Hepatocyte (in vitro differentiated cells): ENCODE results near the gene PDE11A. TPM values are rescaled to one million over a fixed set of nuclear protein-coding genes. Genes with fewer than 3 reads are reported as not detected.

Experiments
- DNase-seq: peaks from one replicate; pipeline ENCODE4 v3.0.0-alpha.2; 2016; ENCODE audit warnings: low spot score
- H2AFZ ChIP-seq: fragments of 200-600 bp; sonication (generic); 2 replicates; pipeline ENCODE4 v1.6.0; 2016; ENCODE audit warnings: antibody characterized with exemption, mild to moderate bottlenecking
- H3K27ac ChIP-seq: fragments of 200-600 bp; sonication (generic); 2 replicates; pipeline ENCODE4 v1.5.1; 2016; ENCODE audit warnings: mild to moderate bottlenecking
- H3K27me3 ChIP-seq: fragments of 200-600 bp; sonication (generic); 2 replicates; pipeline ENCODE4 v1.6.1; 2016
- H3K36me3 ChIP-seq: fragments of 200-600 bp; sonication (generic); replicated peaks from 2 replicates; pipeline ENCODE4 v1.5.1; 2016; ENCODE audit warnings: low read depth; ENCODE audit not compliant: insufficient read depth
- H3K4me1 ChIP-seq: fragments of 200-600 bp; sonication (generic); 2 replicates; pipeline ENCODE4 v1.5.1; 2016; ENCODE audit warnings: mild to moderate bottlenecking, moderate library complexity; ENCODE audit not compliant: insufficient read depth
- H3K4me2 ChIP-seq: fragments of 200-600 bp; sonication (generic); 2 replicates; pipeline ENCODE4 v1.6.0; 2016
- H3K4me3 ChIP-seq: fragments of 200-600 bp; sonication (generic); 2 replicates; pipeline ENCODE4 v1.5.1; 2016; ENCODE audit warnings: mild to moderate bottlenecking
- H3K79me2 ChIP-seq: fragments of 200-600 bp; sonication (generic); 2 replicates; pipeline ENCODE4 v1.6.0; 2017; ENCODE audit warnings: mild to moderate bottlenecking
- H3K9me2 ChIP-seq: fragments of 200-600 bp; sonication (generic); replicated peaks from 2 replicates; pipeline ENCODE4 v1.6.0; 2017; ENCODE audit warnings: mild to moderate bottlenecking; ENCODE audit not compliant: insufficient read depth
- H3K9me3 ChIP-seq: fragments of 200-600 bp; sonication (generic); 2 replicates; pipeline ENCODE4 v1.5.1; 2016; ENCODE audit warnings: low read depth, mild to moderate bottlenecking
- H4K20me1 ChIP-seq: fragments of 200-600 bp; sonication (generic); 2 replicates; pipeline ENCODE4 v1.6.0; 2016; ENCODE audit warnings: mild to moderate bottlenecking; ENCODE audit not compliant: insufficient read depth, poor library complexity, severe bottlenecking
- EZH2 ChIP-seq: fragments of 200-600 bp; sonication (generic); IDR thresholded peaks from 2 replicates; pipeline ENCODE4 v1.6.1; 2016; ENCODE audit warnings: antibody characterized with exemption, mild to moderate bottlenecking, borderline replicate concordance
- EZH2phosphoT487 ChIP-seq: fragments of 200-600 bp; sonication (generic); IDR thresholded peaks from one replicate; pipeline ENCODE4 v1.6.1; 2018; ENCODE audit warnings: antibody characterized with exemption, mild to moderate bottlenecking, low read depth, moderate library complexity; ENCODE audit not compliant: unreplicated experiment, severe bottlenecking
- WGBS: methylation state at CpG from one replicate; pipeline ENCODE4 v1.1.6; 2016; ENCODE audit warnings: low lambda C conversion rate; ENCODE audit errors: missing lambda C conversion rate; 5-methylcytosine and 5-hydroxymethylcytosine counted together
- polyA plus RNA-seq: library from polyadenylated mRNA; unstranded; fragments of >200 nt; fragmentation: Nextera tagmentation; extraction: Ambion mirVana; gene quantifications from 2 replicates; pipeline ENCODE4 v1.2.1, GENCODE V29; 2016
- total RNA-seq: library from RNA; depleted of rRNA; stranded (reverse); fragments of >200 nt; gene quantifications from 2 replicates; pipeline ENCODE4 v1.2.3, GENCODE V29; 2014
- TF ChIP-seq, protein P1 (sequence below): fragments of 200-600 bp; sonication (generic); IDR thresholded peaks from 2 replicates; pipeline ENCODE4 v1.5.1; 2016; ENCODE audit warnings: antibody characterized with exemption, mild to moderate bottlenecking; ENCODE audit not compliant: poor library complexity

The PDE11A gene
- total and polyA plus RNA-seq, 2 experiments from 2014 or later = 0.71 to 1.9 TPM

DNA sequence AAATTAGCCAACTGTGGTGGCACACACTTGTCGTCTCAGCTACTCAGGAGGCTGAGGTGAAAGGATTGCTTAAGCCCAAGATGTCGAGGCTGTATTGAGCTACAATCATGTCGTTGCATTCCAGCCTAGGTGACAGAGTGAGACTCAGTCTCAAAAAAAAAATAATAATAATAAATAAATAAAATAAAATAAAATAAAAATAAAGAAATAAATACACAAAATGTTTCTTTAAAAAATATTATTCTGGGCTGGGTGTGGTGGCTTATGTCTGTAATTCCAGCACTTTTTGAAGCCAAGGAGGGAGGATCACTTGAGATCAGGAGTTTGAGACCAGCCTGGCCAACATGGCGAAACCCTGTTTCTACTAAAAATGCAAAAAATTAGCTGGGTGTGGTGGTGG is 407.2 kb downstream of the PDE11A start:
- H3K4me2 ChIP-seq = no peak overlapping the region
- no peak overlapping the region for H3K27ac ChIP-seq
- H3K4me1 ChIP-seq = no peaks in the 10 kb centered on the region
- DNase-seq = no peak
- no peaks in the 10 kb centered on the region for H4K20me1 ChIP-seq
- no peaks in the 10 kb centered on the region for H3K9me2 ChIP-seq
- H2AFZ ChIP-seq = no peak overlapping the region
- TF ChIP-seq, protein P1, sequence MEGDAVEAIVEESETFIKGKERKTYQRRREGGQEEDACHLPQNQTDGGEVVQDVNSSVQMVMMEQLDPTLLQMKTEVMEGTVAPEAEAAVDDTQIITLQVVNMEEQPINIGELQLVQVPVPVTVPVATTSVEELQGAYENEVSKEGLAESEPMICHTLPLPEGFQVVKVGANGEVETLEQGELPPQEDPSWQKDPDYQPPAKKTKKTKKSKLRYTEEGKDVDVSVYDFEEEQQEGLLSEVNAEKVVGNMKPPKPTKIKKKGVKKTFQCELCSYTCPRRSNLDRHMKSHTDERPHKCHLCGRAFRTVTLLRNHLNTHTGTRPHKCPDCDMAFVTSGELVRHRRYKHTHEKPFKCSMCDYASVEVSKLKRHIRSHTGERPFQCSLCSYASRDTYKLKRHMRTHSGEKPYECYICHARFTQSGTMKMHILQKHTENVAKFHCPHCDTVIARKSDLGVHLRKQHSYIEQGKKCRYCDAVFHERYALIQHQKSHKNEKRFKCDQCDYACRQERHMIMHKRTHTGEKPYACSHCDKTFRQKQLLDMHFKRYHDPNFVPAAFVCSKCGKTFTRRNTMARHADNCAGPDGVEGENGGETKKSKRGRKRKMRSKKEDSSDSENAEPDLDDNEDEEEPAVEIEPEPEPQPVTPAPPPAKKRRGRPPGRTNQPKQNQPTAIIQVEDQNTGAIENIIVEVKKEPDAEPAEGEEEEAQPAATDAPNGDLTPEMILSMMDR = no peak
- TF ChIP-seq EZH2 (no peak), EZH2phosphoT487 (no peak)
- H3K4me3 ChIP-seq = no peak overlapping the region
- no peaks in the 10 kb centered on the region for H3K79me2 ChIP-seq
- no peaks in the 10 kb centered on the region for H3K27me3 ChIP-seq
- no peaks in the 10 kb centered on the region for H3K9me3 ChIP-seq
- no peaks in the 10 kb centered on the region for H3K36me3 ChIP-seq
- WGBS = 78% methylated on average over 4 of the region's 4 CpGs

DNA sequence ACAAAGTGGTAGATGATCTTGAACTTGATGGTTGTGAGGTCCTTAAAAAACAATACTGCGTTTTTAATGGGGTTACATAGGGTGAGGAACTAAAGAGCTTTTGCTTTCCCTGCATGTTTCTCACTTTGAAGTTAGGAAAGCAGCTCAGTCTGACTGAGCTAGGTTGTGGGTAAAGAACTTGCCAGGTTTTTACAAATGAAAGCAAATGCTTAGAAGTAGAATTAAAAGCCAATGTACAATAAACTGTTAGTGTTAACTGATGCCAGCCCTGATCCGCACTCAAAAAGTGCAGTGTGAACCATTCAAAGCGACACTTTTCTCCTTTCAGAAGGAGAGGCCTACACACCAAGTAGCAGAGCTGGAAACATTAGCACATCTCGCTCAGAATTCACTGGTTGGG is 409.7 kb downstream of the PDE11A start:
- 74% methylated on average over 4 of the region's 4 CpGs for WGBS
- no peak for TF ChIP-seq EZH2
- TF ChIP-seq EZH2phosphoT487 = no peak
- TF ChIP-seq, protein P1 = no peak
- H3K4me3 ChIP-seq = no peak overlapping the region
- H3K9me2 ChIP-seq = no peaks in the 10 kb centered on the region
- no peaks in the 10 kb centered on the region for H3K4me1 ChIP-seq
- no peaks in the 10 kb centered on the region for H4K20me1 ChIP-seq
- H3K36me3 ChIP-seq = no peaks in the 10 kb centered on the region
- no peak overlapping the region for H3K27ac ChIP-seq
- H2AFZ ChIP-seq = no peak overlapping the region
- H3K9me3 ChIP-seq = no peaks in the 10 kb centered on the region
- no peak overlapping the region for H3K4me2 ChIP-seq
- H3K79me2 ChIP-seq = no peaks in the 10 kb centered on the region
- H3K27me3 ChIP-seq = no peaks in the 10 kb centered on the region
- DNase-seq = no peak

DNA sequence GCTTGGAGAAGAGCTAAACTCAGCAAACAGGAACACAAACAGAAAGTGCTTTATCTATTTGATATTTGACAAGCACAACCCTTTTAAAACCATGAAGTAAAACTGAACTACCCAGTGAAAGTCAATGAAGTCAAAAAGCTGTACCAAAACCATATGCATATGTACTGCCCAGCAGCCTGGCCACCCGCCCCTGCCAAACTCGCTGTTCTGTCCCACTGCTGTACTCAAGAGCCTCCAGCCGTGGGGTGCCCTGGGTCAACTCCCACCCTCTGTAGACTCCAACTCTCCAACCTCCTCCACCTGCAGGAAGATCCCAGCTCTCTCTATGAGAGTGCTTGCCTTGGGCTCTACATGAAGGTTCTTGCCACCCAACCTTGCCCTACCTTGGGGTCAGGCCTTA is 411.8 kb downstream of the PDE11A start:
- TF ChIP-seq EZH2 (no peak), EZH2phosphoT487 (no peak)
- TF ChIP-seq, protein P1 = no peak
- no peaks in the 10 kb centered on the region for H4K20me1 ChIP-seq
- H3K9me3 ChIP-seq = no peaks in the 10 kb centered on the region
- H3K27ac ChIP-seq = no peak overlapping the region
- no peaks in the 10 kb centered on the region for H3K4me1 ChIP-seq
- no peaks in the 10 kb centered on the region for H3K9me2 ChIP-seq
- H3K4me3 ChIP-seq = no peak overlapping the region
- DNase-seq = no peak
- H3K27me3 ChIP-seq = no peaks in the 10 kb centered on the region
- no peak overlapping the region for H2AFZ ChIP-seq
- WGBS = 67% methylated on average over 3 of the region's 3 CpGs
- no peaks in the 10 kb centered on the region for H3K36me3 ChIP-seq
- H3K4me2 ChIP-seq = no peak overlapping the region
- no peaks in the 10 kb centered on the region for H3K79me2 ChIP-seq

DNA sequence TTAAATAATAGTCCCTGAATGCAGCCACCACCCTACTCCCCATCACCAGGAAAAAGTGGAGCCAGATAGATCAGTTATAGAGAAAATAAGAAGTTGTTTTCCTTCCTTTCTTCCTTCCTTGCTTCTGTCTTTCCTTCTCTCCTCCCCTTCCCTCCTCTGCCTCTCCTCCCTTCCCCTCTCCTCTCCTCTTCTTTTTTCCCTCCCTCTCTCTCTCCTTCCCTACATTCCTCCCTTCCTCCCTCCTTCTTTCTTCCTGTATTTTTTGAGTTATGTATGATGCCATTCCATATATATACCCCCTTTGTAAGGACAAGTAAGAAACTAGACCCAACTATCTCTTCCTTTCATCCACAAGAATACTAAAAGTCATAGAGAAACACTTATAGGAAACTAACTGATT is 414.3 kb downstream of the PDE11A start:
- Histone ChIP-seq H3K4me1 (no peaks in the 10 kb centered on the region), H3K79me2 (no peaks in the 10 kb centered on the region), H2AFZ (no peak overlapping the region), H3K4me2 (no peak overlapping the region), H3K9me3 (no peaks in the 10 kb centered on the region), H3K36me3 (no peaks in the 10 kb centered on the region), H3K9me2 (no peaks in the 10 kb centered on the region), H4K20me1 (no peaks in the 10 kb centered on the region), H3K27ac (no peak overlapping the region), H3K4me3 (no peak overlapping the region), H3K27me3 (no peaks in the 10 kb centered on the region)
- TF ChIP-seq EZH2 = no peak
- TF ChIP-seq, protein P1 = no peak
- TF ChIP-seq EZH2phosphoT487 = no peak
- DNase-seq = no peak
